ENCODE data around the gene GOLPH3L. TPM values are rescaled to one million over a fixed set of nuclear protein-coding genes. Genes with fewer than 3 reads are reported as not detected.

GOLPH3L gene
- total RNA-seq, 1 donor from 2014 or later, result 29.3 TPM

DNA sequence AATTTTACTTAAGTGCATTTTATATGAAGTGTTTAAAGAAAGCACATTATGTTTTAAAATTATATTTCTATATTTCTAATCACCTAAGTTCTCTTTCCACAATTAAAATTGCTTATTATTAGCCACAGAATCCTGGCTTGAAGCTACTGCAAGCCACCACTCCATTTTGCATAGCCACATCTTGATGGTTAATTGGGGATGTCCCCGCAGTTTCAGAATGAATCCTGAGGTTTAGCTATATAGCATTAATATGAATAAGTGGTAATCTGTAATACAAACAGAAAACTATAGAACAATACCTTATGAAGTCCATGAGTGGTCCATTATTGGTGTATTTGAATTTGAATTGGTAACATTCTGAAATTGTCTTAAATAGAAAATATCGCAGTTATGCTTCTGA lies 11.6 kb upstream of the GOLPH3L start:
- H3K36me3 Mint-ChIP-seq, result no peaks in the 10 kb centered on the region
- no peak overlapping the region for H3K4me3 ChIP-seq
- no peak overlapping the region for H3K4me2 ChIP-seq
- H3K9ac ChIP-seq, result no peak overlapping the region
- no peaks in the 10 kb centered on the region for H3K9me3 Mint-ChIP-seq
- H3K27ac Mint-ChIP-seq, result no peak overlapping the region
- H3K36me3 ChIP-seq, result no peaks in the 10 kb centered on the region
- no peak for DNase-seq (ENCODE audit: low spot score)
- no peaks in the 10 kb centered on the region for H3K27me3 Mint-ChIP-seq (ENCODE audit: insufficient read depth, low read depth)
- H4K20me1 ChIP-seq (ENCODE audit: low read depth), result no peaks in the 10 kb centered on the region
- H3K4me3 Mint-ChIP-seq, result no peak overlapping the region
- TF ChIP-seq EZH2phosphoT487 (IDR thresholded peaks at IDR 0.05) (no peak), CTCF (IDR thresholded peaks at IDR 0.05) (no peak), EZH2 (IDR thresholded peaks at IDR 0.05) (no peak)
- H3K4me1 Mint-ChIP-seq, result peaks cover 5% of the 10 kb centered on the region
- peaks cover 5% of the 10 kb centered on the region for H3K4me1 ChIP-seq
- H2AFZ ChIP-seq (replicated peaks), result no peak overlapping the region
- H3K27me3 ChIP-seq, result no peaks in the 10 kb centered on the region
- H3K79me2 ChIP-seq (ENCODE audit: low read depth), result no peaks in the 10 kb centered on the region
- no peaks in the 10 kb centered on the region for H3K9me3 ChIP-seq (ENCODE audit: low read depth)
- no peaks in the 10 kb centered on the region for H3F3A ChIP-seq (ENCODE audit: low read depth)
- no peak overlapping the region for H3K27ac ChIP-seq

DNA sequence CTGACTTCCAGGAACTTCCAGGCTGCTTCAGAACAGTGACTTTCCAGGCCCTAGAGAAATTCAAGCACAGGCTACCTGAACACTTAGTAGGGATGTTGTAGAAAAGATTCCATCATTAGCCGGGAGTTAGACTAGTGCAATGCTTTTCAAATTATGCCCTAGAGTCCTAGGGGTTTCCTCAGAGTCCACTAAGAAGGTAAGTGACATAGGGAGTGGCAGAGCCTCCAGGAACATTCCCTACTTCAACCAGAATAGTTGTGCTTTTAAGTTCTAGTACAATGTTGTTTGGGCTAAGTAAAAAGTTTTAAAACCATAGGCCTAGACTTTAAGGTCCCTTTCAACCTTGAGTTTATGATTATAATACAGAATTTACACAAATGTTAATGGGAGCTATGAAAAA lies 9.1 kb upstream of the GOLPH3L start:
- no peaks in the 10 kb centered on the region for H3K36me3 Mint-ChIP-seq
- H3K9ac ChIP-seq, result peak overlapping the region; percentile 9
- H3K79me2 ChIP-seq (ENCODE audit: low read depth), result no peaks in the 10 kb centered on the region
- no peaks in the 10 kb centered on the region for H4K20me1 ChIP-seq (ENCODE audit: low read depth)
- DNase-seq (ENCODE audit: low spot score), result no peak
- H3K27me3 Mint-ChIP-seq (ENCODE audit: insufficient read depth, low read depth), result no peaks in the 10 kb centered on the region
- H2AFZ ChIP-seq (replicated peaks), result peak overlapping the region; percentile 35
- H3K27ac Mint-ChIP-seq, result no peak overlapping the region
- no peak for TF ChIP-seq EZH2phosphoT487 (IDR thresholded peaks at IDR 0.05)
- no peak for TF ChIP-seq CTCF (IDR thresholded peaks at IDR 0.05)
- TF ChIP-seq EZH2 (IDR thresholded peaks at IDR 0.05), result no peak
- no peaks in the 10 kb centered on the region for H3K9me3 ChIP-seq (ENCODE audit: low read depth)
- H3K9me3 Mint-ChIP-seq, result no peaks in the 10 kb centered on the region
- no peaks in the 10 kb centered on the region for H3F3A ChIP-seq (ENCODE audit: low read depth)
- H3K36me3 ChIP-seq, result no peaks in the 10 kb centered on the region
- H3K27ac ChIP-seq, result no peak overlapping the region
- H3K4me2 ChIP-seq, result no peak overlapping the region
- no peak overlapping the region for H3K4me3 Mint-ChIP-seq
- no peaks in the 10 kb centered on the region for H3K27me3 ChIP-seq
- H3K4me1 ChIP-seq, result no peaks in the 10 kb centered on the region
- H3K4me3 ChIP-seq, result no peak overlapping the region
- H3K4me1 Mint-ChIP-seq, result no peaks in the 10 kb centered on the region

DNA sequence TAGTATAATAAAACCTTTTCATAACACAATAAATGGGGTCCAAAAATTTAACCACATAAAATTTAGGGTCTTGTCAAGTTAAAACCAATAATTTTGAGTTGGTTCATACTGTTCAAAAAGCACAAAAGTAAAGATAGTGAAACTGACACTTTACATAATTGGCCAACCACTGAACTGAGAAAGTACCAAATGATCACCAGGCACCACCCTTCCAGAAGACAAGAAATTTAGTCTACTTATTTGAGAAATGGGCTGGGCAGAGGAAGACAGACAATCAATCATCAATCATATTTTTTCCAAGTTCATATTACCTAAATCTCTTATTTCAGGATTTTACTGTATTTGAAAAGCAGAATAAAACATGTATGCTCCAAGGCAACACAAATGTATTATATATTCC lies 6.5 kb upstream of the GOLPH3L start:
- no peaks in the 10 kb centered on the region for H3K27me3 ChIP-seq
- no peak overlapping the region for H3K4me3 ChIP-seq
- H3K27ac Mint-ChIP-seq, result no peak overlapping the region
- no peaks in the 10 kb centered on the region for H3K4me1 Mint-ChIP-seq
- no peaks in the 10 kb centered on the region for H3K4me1 ChIP-seq
- H3K79me2 ChIP-seq (ENCODE audit: low read depth), result no peaks in the 10 kb centered on the region
- H3K9ac ChIP-seq, result no peak overlapping the region
- no peak overlapping the region for H3K4me2 ChIP-seq
- no peak overlapping the region for H2AFZ ChIP-seq (replicated peaks)
- no peaks in the 10 kb centered on the region for H3K9me3 Mint-ChIP-seq
- TF ChIP-seq EZH2 (IDR thresholded peaks at IDR 0.05) (no peak), CTCF (IDR thresholded peaks at IDR 0.05) (no peak), EZH2phosphoT487 (IDR thresholded peaks at IDR 0.05) (no peak)
- H3K27ac ChIP-seq, result no peak overlapping the region
- no peaks in the 10 kb centered on the region for H3K27me3 Mint-ChIP-seq (ENCODE audit: insufficient read depth, low read depth)
- H4K20me1 ChIP-seq (ENCODE audit: low read depth), result no peaks in the 10 kb centered on the region
- H3K36me3 ChIP-seq, result no peaks in the 10 kb centered on the region
- H3K36me3 Mint-ChIP-seq, result no peaks in the 10 kb centered on the region
- H3F3A ChIP-seq (ENCODE audit: low read depth), result no peaks in the 10 kb centered on the region
- DNase-seq (ENCODE audit: low spot score), result no peak
- H3K9me3 ChIP-seq (ENCODE audit: low read depth), result no peaks in the 10 kb centered on the region
- no peak overlapping the region for H3K4me3 Mint-ChIP-seq

All from neural progenitor cell (in vitro differentiated cells).